ENCODE results near the gene LIN37.

LIN37 gene

GRCh38 chr19:35773020-35773806 lies 24.8 kb downstream of the LIN37 start:
- no peak overlapping the region for H3K4me3 ChIP-seq (ENCODE audit: low read depth, low read length)
- peak; percentile 31 for DNase-seq (ENCODE audit: low read depth)
- no peak for TF ChIP-seq CTCF (conservative IDR thresholded peaks at IDR 0.05; ENCODE audit: low read depth, low read length)

- H3K4me3 ChIP-seq (ENCODE audit: low read depth, low read length): no peak overlapping the region
- no peak for TF ChIP-seq CTCF (conservative IDR thresholded peaks at IDR 0.05; ENCODE audit: low read depth, low read length)
- DNase-seq (ENCODE audit: low read depth): no peak
Observed at GRCh38 chr19:35774274-35775045, 26.1 kb downstream of the LIN37 start.

- H3K4me3 ChIP-seq (ENCODE audit: low read depth, low read length): no peak overlapping the region
- TF ChIP-seq CTCF (conservative IDR thresholded peaks at IDR 0.05; ENCODE audit: low read depth, low read length): no peak
Observed at GRCh38 chr19:35775046-35775297, 26.6 kb downstream of the LIN37 start.

GRCh38 chr19:35775298-35776101 lies 27.1 kb downstream of the LIN37 start, which contains the start of gene ARHGAP33:
TSS of gene ARHGAP33 (plus strand) at chr19:35775564. CDS start at chr19:35775659, 95 bp downstream.
- H3K4me3 ChIP-seq (ENCODE audit: low read depth, low read length): peak within 1 kb of the TSS; percentile 74
- no peak for TF ChIP-seq CTCF (conservative IDR thresholded peaks at IDR 0.05; ENCODE audit: low read depth, low read length)
- peak; percentile 97 for DNase-seq (ENCODE audit: low read depth)

More at GRCh38 chr19:35775046-35775297, 26.6 kb downstream of the LIN37 start:
- no peak for DNase-seq (ENCODE audit: low read depth)

- TF ChIP-seq CTCF (conservative IDR thresholded peaks at IDR 0.05; ENCODE audit: low read depth, low read length): no peak
- H3K4me3 ChIP-seq (ENCODE audit: low read depth, low read length): peak overlapping the region; percentile 74
- DNase-seq (ENCODE audit: low read depth): no peak
Observed at GRCh38 chr19:35776102-35776788, 27.9 kb downstream of the LIN37 start.

GRCh38 chr19:35777086-35777841 lies 28.9 kb downstream of the LIN37 start:
- no peak for TF ChIP-seq CTCF (conservative IDR thresholded peaks at IDR 0.05; ENCODE audit: low read depth, low read length)
- DNase-seq (ENCODE audit: low read depth): no peak
- H3K4me3 ChIP-seq (ENCODE audit: low read depth, low read length): no peak overlapping the region
